ENCODE measurements around the gene PSAPL1.

PSAPL1 gene

GRCh38 chr4:7474320-7474719, 39.6 kb upstream of the PSAPL1 start:
- DNase-seq (ENCODE audit: low read depth): no peak
- TF ChIP-seq CTCF (conservative IDR thresholded peaks at IDR 0.05; ENCODE audit: low read length): no peak
- H3K4me3 ChIP-seq (ENCODE audit: low read length): no peak overlapping the region

GRCh38 chr4:7473081-7473480, 38.4 kb upstream of the PSAPL1 start:
- DNase-seq (ENCODE audit: low read depth): no peak
- no peak overlapping the region for H3K4me3 ChIP-seq (ENCODE audit: low read length)
- TF ChIP-seq CTCF (conservative IDR thresholded peaks at IDR 0.05; ENCODE audit: low read length): no peak

GRCh38 chr4:7472442-7473013, 37.8 kb upstream of the PSAPL1 start:
- no peak for TF ChIP-seq CTCF (conservative IDR thresholded peaks at IDR 0.05; ENCODE audit: low read length)
- H3K4me3 ChIP-seq (ENCODE audit: low read length): no peak overlapping the region
- DNase-seq (ENCODE audit: low read depth): no peak

GRCh38 chr4:7470522-7471128, 35.9 kb upstream of the PSAPL1 start:
- no peak for TF ChIP-seq CTCF (conservative IDR thresholded peaks at IDR 0.05; ENCODE audit: low read length)
- H3K4me3 ChIP-seq (ENCODE audit: low read length): no peak overlapping the region
- no peak for DNase-seq (ENCODE audit: low read depth)

- no peak for TF ChIP-seq CTCF (conservative IDR thresholded peaks at IDR 0.05; ENCODE audit: low read length)
Measured at GRCh38 chr4:7470111-7470510, 35.4 kb upstream of the PSAPL1 start.

GRCh38 chr4:7469023-7469422, 34.3 kb upstream of the PSAPL1 start:
- no peak for DNase-seq (ENCODE audit: low read depth)
- TF ChIP-seq CTCF (conservative IDR thresholded peaks at IDR 0.05; ENCODE audit: low read length): no peak

More at GRCh38 chr4:7470111-7470510, 35.4 kb upstream of the PSAPL1 start:
- no peak overlapping the region for H3K4me3 ChIP-seq (ENCODE audit: low read length)
- DNase-seq (ENCODE audit: low read depth): no peak

GRCh38 chr4:7467471-7467870, 32.7 kb upstream of the PSAPL1 start:
- no peak overlapping the region for H3K4me3 ChIP-seq (ENCODE audit: low read length)
- TF ChIP-seq CTCF (conservative IDR thresholded peaks at IDR 0.05; ENCODE audit: low read length): no peak
- DNase-seq (ENCODE audit: low read depth): no peak

More at GRCh38 chr4:7469023-7469422, 34.3 kb upstream of the PSAPL1 start:
- H3K4me3 ChIP-seq (ENCODE audit: low read length): no peak overlapping the region

Data from AG10803 (cell line).